Measurements from ENCODE around the gene RAX.

DNA sequence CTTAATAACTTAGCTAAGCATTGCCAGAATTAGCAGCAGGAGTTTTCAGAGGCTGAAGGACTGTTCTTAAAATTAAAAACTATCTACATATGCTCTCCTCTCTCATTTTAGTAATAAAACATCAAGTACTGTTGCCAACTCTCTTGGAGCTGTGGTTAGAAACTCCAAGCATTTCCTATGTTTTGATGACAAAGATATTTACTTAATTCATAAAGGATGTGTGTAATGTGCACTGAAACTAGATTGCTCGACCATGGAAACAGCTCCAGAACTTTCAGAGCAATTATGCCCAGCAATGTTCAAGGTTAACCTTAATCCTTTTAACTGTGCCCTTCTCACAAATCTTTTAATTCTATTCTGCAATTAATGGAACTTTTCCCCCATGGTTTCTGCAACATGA, 44.9 kb downstream of the RAX start:
- TF ChIP-seq, protein P1, sequence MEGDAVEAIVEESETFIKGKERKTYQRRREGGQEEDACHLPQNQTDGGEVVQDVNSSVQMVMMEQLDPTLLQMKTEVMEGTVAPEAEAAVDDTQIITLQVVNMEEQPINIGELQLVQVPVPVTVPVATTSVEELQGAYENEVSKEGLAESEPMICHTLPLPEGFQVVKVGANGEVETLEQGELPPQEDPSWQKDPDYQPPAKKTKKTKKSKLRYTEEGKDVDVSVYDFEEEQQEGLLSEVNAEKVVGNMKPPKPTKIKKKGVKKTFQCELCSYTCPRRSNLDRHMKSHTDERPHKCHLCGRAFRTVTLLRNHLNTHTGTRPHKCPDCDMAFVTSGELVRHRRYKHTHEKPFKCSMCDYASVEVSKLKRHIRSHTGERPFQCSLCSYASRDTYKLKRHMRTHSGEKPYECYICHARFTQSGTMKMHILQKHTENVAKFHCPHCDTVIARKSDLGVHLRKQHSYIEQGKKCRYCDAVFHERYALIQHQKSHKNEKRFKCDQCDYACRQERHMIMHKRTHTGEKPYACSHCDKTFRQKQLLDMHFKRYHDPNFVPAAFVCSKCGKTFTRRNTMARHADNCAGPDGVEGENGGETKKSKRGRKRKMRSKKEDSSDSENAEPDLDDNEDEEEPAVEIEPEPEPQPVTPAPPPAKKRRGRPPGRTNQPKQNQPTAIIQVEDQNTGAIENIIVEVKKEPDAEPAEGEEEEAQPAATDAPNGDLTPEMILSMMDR (IDR thresholded peaks at IDR 0.05): no peak
- no peak for TF ChIP-seq POLR2A (IDR thresholded peaks at IDR 0.05)
